ENCODE data around the gene ALG2.

The ALG2 gene

GRCh38 chr9:99181621-99182020 lies 40.1 kb downstream of the ALG2 start:
- TF ChIP-seq CTCF (IDR thresholded peaks at IDR 0.05; ENCODE audit: insufficient read depth, low read depth, low read length, missing control alignments): no peak
- no peak for DNase-seq (ENCODE audit: low read depth)
- no peak overlapping the region for H3K4me3 ChIP-seq (ENCODE audit: low read length)

- no peak for DNase-seq (ENCODE audit: low read depth)
- TF ChIP-seq CTCF (IDR thresholded peaks at IDR 0.05; ENCODE audit: insufficient read depth, low read depth, low read length, missing control alignments): no peak
- no peak overlapping the region for H3K4me3 ChIP-seq (ENCODE audit: low read length)
These were observed 40.5 kb downstream of the ALG2 start for GRCh38 chr9:99181206-99181605.

- TF ChIP-seq CTCF (IDR thresholded peaks at IDR 0.05; ENCODE audit: insufficient read depth, low read depth, low read length, missing control alignments): no peak
- no peak overlapping the region for H3K4me3 ChIP-seq (ENCODE audit: low read length)
- no peak for DNase-seq (ENCODE audit: low read depth)
These were observed 41.1 kb downstream of the ALG2 start for GRCh38 chr9:99180662-99181061.

- TF ChIP-seq CTCF (IDR thresholded peaks at IDR 0.05; ENCODE audit: insufficient read depth, low read depth, low read length, missing control alignments): no peak
- DNase-seq (ENCODE audit: low read depth): no peak
- no peak overlapping the region for H3K4me3 ChIP-seq (ENCODE audit: low read length)
These were observed 41.5 kb downstream of the ALG2 start for GRCh38 chr9:99180199-99180598.

- H3K4me3 ChIP-seq (ENCODE audit: low read length): no peak overlapping the region
- no peak for TF ChIP-seq CTCF (IDR thresholded peaks at IDR 0.05; ENCODE audit: insufficient read depth, low read depth, low read length, missing control alignments)
- DNase-seq (ENCODE audit: low read depth): no peak
These were observed 42.5 kb downstream of the ALG2 start for GRCh38 chr9:99178912-99179872.

- no peak for DNase-seq (ENCODE audit: low read depth)
- no peak for TF ChIP-seq CTCF (IDR thresholded peaks at IDR 0.05; ENCODE audit: insufficient read depth, low read depth, low read length, missing control alignments)
- H3K4me3 ChIP-seq (ENCODE audit: low read length): no peak overlapping the region
These were observed 44.0 kb downstream of the ALG2 start for GRCh38 chr9:99177576-99178366.

All from epithelial cell of esophagus (primary cell).